Upper lobe of left lung (tissue), 6 donors: ENCODE data around the gene CDIPT. TPM values are rescaled to one million over a fixed set of nuclear protein-coding genes. Genes with fewer than 3 reads are reported as not detected.
"Not testable (repeated sequence)": the region's sequence is repeated elsewhere in the genome, so short reads cannot be mapped to it uniquely, and the experiment has no call there.

Source experiments
- ATAC-seq, 2 donors: fragments of 200-7000 bp; cut with Tn5 transposase; one replicate each; pipeline ENCODE4 v1.9.1; 2022; ENCODE audit warnings: mild to moderate bottlenecking in 2 of 2, moderate library complexity in 2 of 2; ENCODE audit not compliant: low FRiP score in 2 of 2
- DNase-seq, 2 donors: peaks; one replicate each; pipeline ENCODE4 v3.0.0-alpha.2; 2019 to 2020
- H3K27ac ChIP-seq, 4 donors: fragments of 200-600 bp; sonication (generic); one replicate each; pipeline ENCODE4 v1.5.1; 2016 to 2019
- H3K27me3 ChIP-seq, 4 donors: fragments of 200-600 bp; sonication (generic); one replicate each; pipeline ENCODE4 v1.5.1; 2017 to 2019
- H3K36me3 ChIP-seq, 4 donors: fragments of 200-600 bp; sonication (generic); one replicate each; pipeline ENCODE4 v1.5.1; 2016 to 2019
- H3K4me1 ChIP-seq, 4 donors: fragments of 200-600 bp; sonication (generic); one replicate each; pipeline ENCODE4 v1.5.1; 2018 to 2019
- H3K4me3 ChIP-seq, 4 donors: fragments of 200-600 bp; sonication (generic); one replicate each; pipeline ENCODE4 v1.5.1; 2017 to 2019; ENCODE audit warnings: mild to moderate bottlenecking in 2 of 4, moderate library complexity in 1 of 4
- H3K9me3 ChIP-seq, 4 donors: fragments of 200-600 bp; sonication (generic); one replicate each; pipeline ENCODE4 v1.5.1; 2018 to 2019
- EP300 ChIP-seq, 4 donors: sonication (generic); formaldehyde crosslinking; IDR thresholded peaks; one replicate each; pipeline ENCODE4 v1.5.1; 2017; ENCODE audit warnings: antibody characterized with exemption in 4 of 4, control low read depth in 2 of 4
- POLR2A ChIP-seq, 4 donors: fragments of 450-650 bp; IDR thresholded peaks; one replicate each; pipeline ENCODE4 v1.5.1; 2016 to 2017; ENCODE audit warnings: antibody characterized with exemption in 4 of 4, mild to moderate bottlenecking in 2 of 4
- POLR2AphosphoS5 ChIP-seq, 2 donors: sonication (generic); formaldehyde crosslinking; IDR thresholded peaks; one replicate each; pipeline ENCODE4 v1.5.1; 2017; ENCODE audit warnings: antibody characterized with exemption in 2 of 2
- WGBS, 2 donors: methylation state at CpG; one replicate each; pipeline ENCODE4 v1.1.5; 2017 to 2018; 5-methylcytosine and 5-hydroxymethylcytosine counted together
- total RNA-seq, 6 donors: library from RNA; depleted of rRNA in 4 of 6; stranded (reverse); fragments of >200 nt in 4 of 6; gene quantifications; one replicate each; pipeline versions ENCODE4 v1.1.0 to v1.2.1, GENCODE V29; 2016 to 2021
- TF ChIP-seq, protein P1 (sequence below), 6 experiments: fragments of 450-650 bp in 4 of 6; fragments of 200-600 bp in 2 of 6; sonication (generic) in 2 of 6; IDR thresholded peaks; one replicate each; pipeline ENCODE4 v1.5.1; 2016 to 2019; ENCODE audit warnings: antibody characterized with exemption in 6 of 6
- donor health status: DM: no; HTN: no; CAD: no; lungs with moderate emphysema.
- donor health status: DM: no; HTN: yes; CAD: no; lungs with severe emphysema.

CDIPT gene
- total RNA-seq, 6 donors from 2014 or later: 60.3 to 119 (median 94.4) TPM

DNA sequence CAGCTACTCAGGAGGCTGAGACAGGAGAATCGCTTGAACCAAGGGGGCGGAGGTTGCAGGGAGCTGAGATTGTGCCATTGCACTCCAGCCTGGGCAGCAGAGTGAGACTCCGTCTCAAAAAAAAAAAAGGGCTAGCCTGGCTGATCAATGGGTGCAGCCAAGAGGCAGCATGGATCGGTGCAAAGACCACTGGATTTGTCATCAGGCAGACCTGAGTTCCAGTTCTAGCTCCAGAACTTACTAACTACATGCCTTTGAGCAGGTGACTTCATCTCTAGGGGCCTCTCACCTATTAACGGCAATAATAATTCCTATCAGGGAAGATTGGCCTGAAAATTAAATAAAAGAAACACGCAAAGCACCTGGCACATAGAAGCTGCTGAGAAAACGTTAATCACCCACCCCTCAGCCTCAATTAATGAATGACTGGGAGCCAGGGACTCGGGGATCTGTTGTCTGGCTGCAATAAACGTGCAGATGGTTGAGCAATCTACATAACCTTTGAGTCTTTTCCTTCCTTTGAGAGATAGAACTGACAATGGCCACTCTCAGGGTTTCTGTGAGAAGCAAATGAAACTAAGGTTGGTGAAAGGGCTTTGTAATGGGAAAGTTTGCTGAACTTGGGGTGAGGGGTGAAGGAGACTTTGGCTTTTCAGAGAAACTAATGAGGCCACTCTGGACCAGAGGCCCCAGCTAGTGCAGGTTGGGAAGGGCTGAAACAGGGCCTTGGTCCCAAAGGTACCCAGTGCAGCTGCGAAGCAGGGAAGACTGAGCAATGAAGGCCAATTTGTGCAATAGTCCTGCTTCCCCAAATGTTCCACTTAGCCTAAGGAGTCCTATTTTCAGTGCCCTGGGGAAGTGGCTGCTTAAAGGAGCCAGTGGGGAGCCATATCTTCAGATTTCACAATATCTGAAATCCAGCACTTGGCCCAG lies 28.8 kb upstream of the CDIPT start:
- Histone ChIP-seq H3K9me3 (no peaks in the 10 kb centered on the region), H3K27me3 (no peaks in the 10 kb centered on the region), H3K27ac (no peak overlapping the region), H3K36me3 (no peaks in the 10 kb centered on the region), H3K4me3 (no peak overlapping the region), H3K4me1 (peaks cover 0 to 6% (median 0%) of the 10 kb centered on the region in 4 donors)
- 60 to 75% methylated on average over 10 of the region's 10 CpGs for WGBS, 2 donors
- TF ChIP-seq, protein P1, sequence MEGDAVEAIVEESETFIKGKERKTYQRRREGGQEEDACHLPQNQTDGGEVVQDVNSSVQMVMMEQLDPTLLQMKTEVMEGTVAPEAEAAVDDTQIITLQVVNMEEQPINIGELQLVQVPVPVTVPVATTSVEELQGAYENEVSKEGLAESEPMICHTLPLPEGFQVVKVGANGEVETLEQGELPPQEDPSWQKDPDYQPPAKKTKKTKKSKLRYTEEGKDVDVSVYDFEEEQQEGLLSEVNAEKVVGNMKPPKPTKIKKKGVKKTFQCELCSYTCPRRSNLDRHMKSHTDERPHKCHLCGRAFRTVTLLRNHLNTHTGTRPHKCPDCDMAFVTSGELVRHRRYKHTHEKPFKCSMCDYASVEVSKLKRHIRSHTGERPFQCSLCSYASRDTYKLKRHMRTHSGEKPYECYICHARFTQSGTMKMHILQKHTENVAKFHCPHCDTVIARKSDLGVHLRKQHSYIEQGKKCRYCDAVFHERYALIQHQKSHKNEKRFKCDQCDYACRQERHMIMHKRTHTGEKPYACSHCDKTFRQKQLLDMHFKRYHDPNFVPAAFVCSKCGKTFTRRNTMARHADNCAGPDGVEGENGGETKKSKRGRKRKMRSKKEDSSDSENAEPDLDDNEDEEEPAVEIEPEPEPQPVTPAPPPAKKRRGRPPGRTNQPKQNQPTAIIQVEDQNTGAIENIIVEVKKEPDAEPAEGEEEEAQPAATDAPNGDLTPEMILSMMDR (IDR thresholded peaks at IDR 0.05): no peak
- no peak for TF ChIP-seq POLR2A (IDR thresholded peaks at IDR 0.05)
- no peak for TF ChIP-seq EP300 (IDR thresholded peaks at IDR 0.05)
- no peak for TF ChIP-seq POLR2AphosphoS5 (IDR thresholded peaks at IDR 0.05)
- DNase-seq: peak in 1 of 2 donors; percentile 44
- ATAC-seq: peak in 1 of 2 donors; percentile 44

DNA sequence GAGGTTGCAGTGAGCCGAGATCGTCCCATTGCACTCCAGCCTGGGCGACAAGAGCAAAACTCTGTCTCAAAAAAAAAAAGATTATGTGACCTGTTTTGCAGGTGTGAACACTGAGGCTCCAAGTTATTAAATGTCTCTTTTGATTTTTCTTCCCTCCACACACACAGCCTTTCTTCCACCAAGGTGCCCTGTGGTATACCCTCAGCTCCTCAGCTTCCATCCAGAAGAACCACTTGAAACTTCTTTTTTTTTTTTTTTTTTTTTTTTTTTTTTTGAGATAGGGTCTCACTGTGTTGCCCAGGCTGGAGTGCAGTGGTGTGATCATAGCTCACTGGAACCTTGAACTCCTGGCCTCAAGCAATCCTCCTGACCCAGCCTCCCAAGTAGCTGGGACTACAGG lies 26.3 kb upstream of the CDIPT start:
- H3K9me3 ChIP-seq, DNase-seq, H3K4me1 ChIP-seq, H3K27ac ChIP-seq, H3K4me3 ChIP-seq, H3K36me3 ChIP-seq, ATAC-seq, H3K27me3 ChIP-seq: not testable (repeated sequence)
- WGBS, 2 donors: 93 to 98% methylated on average over 3 of the region's 3 CpGs

DNA sequence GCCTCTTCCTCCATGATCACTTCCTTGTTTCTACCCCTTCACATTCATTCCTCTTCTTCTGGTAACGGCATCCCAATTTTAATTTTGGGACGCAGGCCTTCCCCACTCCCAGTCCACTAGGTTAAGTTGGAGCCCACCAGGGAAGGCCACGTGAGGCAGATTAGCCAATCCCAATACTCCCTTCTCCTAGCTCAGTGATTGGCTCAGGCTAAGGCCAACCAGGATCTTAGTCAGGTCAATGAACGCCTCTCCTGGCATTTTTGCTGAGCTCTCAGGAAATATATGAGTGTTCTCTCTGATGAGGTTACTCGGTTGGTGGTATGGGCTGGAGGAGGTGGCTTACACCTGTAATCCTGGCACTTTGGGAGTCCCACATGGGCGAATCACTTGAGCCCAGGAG lies 21.0 kb upstream of the CDIPT start:
- no peak for TF ChIP-seq EP300 (IDR thresholded peaks at IDR 0.05)
- no peak for TF ChIP-seq POLR2A (IDR thresholded peaks at IDR 0.05)
- TF ChIP-seq, protein P1 (IDR thresholded peaks at IDR 0.05): no peak
- no peak for TF ChIP-seq POLR2AphosphoS5 (IDR thresholded peaks at IDR 0.05)
- no peak overlapping the region for H3K4me3 ChIP-seq
- H3K4me1 ChIP-seq: no peaks in the 10 kb centered on the region
- WGBS, 2 donors: 57 to 93% methylated on average over 4 to 6 of the region's 6 CpGs
- ATAC-seq (no peak), DNase-seq (no peak)
- H3K27ac ChIP-seq: no peak overlapping the region
- H3K36me3 ChIP-seq: no peaks in the 10 kb centered on the region
- no peaks in the 10 kb centered on the region for H3K27me3 ChIP-seq
- no peaks in the 10 kb centered on the region for H3K9me3 ChIP-seq

DNA sequence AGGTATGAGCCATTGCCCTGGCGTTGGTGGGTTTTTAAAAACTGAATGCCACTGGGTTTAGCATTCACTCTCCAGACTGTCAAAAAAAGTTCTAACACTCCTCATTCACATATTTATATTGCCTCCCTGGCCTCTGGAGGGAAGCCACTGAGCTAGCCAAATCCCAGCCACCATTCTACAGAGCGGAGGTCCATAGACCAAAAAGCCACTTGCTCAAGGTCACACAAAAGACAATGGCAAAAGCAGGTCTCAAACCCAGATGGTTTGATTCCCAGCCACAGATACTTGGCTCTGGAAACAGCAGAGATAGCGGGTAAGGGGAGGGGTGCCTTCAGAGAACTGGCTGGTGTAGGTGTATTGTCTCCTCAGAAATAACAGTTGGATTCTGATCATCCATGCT lies 18.0 kb upstream of the CDIPT start:
- Histone ChIP-seq H3K4me3 (no peak overlapping the region), H3K27ac (no peak overlapping the region), H3K9me3 (no peaks in the 10 kb centered on the region), H3K4me1 (peaks cover 12 to 18% (median 14%) of the 10 kb centered on the region in 4 donors), H3K36me3 (no peaks in the 10 kb centered on the region), H3K27me3 (peaks cover 0 to 18% (median 4%) of the 10 kb centered on the region in 4 donors)
- TF ChIP-seq POLR2AphosphoS5 (IDR thresholded peaks at IDR 0.05) (no peak), EP300 (IDR thresholded peaks at IDR 0.05) (no peak), POLR2A (IDR thresholded peaks at IDR 0.05) (no peak)
- TF ChIP-seq, protein P1 (IDR thresholded peaks at IDR 0.05): no peak
- ATAC-seq: no peak
- WGBS, 2 donors: 83 to 94% methylated on average over 3 of the region's 3 CpGs
- DNase-seq: no peak

DNA sequence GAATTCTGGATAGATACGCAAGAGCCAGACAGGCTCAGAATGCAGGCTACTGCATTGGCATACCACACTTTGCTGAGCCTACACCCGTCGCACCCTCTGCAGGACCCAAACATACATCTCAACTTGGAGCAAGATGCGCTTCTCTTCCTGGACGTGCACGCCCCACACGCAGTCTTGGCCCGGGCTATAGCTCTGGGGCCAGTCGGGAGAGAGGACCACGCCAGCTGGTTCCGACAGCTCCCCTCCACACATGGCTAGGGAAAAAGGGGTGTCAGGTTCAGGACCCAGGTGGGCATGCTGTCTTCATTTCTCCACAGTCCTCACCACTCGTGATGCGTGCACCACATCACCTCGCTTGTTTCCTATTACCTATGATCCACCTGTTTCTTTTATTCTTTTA lies 15.1 kb upstream of the CDIPT start:
- TF ChIP-seq EP300 (IDR thresholded peaks at IDR 0.05): no peak
- TF ChIP-seq, protein P1 (IDR thresholded peaks at IDR 0.05): no peak
- no peak for TF ChIP-seq POLR2A (IDR thresholded peaks at IDR 0.05)
- TF ChIP-seq POLR2AphosphoS5 (IDR thresholded peaks at IDR 0.05): no peak
- Histone ChIP-seq H3K4me3 (no peak overlapping the region), H3K36me3 (no peaks in the 10 kb centered on the region), H3K27ac (no peak overlapping the region), H3K4me1 (peaks cover 12 to 20% (median 14%) of the 10 kb centered on the region in 4 donors), H3K9me3 (no peaks in the 10 kb centered on the region), H3K27me3 (peaks cover 0 to 21% (median 4%) of the 10 kb centered on the region in 4 donors)
- 89 to 90% methylated on average over 14 of the region's 14 CpGs for WGBS, 2 donors
- DNase-seq: no peak
- no peak for ATAC-seq
